GM19193 (cell line): Measurements from ENCODE around the gene HNRNPAB.

Experiments used
- POLR2A ChIP-seq: IDR thresholded peaks from 4 replicates; pipeline ENCODE4 v1.6.1; 2011; ENCODE audit not compliant: insufficient read depth, insufficient read length; ENCODE audit errors: extremely low read depth

The HNRNPAB gene

GRCh38 chr5:178241231-178241663, 36.9 kb downstream of the HNRNPAB start:
- no peak for TF ChIP-seq POLR2A

DNA sequence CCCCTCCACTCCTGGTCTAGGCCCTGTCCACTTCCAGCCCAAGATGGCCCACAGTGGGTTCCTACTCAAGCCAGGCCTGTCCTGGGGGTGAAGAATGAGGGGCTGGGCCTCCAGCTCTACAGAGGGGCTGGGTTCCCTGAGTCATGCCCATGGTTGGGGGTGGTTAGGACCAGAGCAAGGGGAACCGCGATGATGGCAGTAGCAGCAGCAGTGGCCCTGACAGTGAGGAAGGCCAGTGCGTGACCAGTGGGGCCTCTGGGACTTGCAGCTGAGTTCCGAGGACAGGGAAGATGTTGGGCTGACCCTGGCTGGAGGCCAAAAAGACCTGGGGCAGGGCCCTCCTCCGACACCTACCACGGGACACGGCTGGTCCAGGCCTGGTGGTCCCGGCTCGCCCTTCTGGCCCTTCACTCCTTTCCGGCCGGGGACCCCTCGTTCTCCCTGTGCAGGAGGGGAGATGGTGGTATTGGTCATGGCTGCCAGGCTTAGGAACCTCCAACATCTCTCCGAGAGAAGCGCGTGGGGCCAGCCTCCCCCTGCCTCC, 37.4 kb downstream of the HNRNPAB start:
- no peak for TF ChIP-seq POLR2A

- no peak for TF ChIP-seq POLR2A
Observed at GRCh38 chr5:178242416-178242815, 38.1 kb downstream of the HNRNPAB start.

GRCh38 chr5:178244576-178244975, 40.2 kb downstream of the HNRNPAB start:
- no peak for TF ChIP-seq POLR2A

DNA sequence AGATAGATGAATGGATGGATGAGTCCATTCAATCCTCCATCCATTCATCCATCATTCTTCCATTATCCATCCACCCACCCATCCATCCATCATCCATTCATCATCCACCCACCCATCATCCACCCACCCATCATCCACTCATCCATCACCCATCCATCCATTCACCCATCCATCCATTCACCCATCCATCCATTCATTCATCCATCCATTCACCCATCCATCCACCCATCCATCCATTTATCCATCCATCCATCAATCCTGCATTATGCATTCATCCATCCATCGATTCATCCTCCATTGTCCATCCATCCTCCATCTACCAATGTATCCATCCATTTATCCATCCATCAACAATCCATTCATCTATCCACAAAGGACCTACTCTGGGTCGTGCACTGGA, 41.1 kb downstream of the HNRNPAB start:
- no peak for TF ChIP-seq POLR2A

DNA sequence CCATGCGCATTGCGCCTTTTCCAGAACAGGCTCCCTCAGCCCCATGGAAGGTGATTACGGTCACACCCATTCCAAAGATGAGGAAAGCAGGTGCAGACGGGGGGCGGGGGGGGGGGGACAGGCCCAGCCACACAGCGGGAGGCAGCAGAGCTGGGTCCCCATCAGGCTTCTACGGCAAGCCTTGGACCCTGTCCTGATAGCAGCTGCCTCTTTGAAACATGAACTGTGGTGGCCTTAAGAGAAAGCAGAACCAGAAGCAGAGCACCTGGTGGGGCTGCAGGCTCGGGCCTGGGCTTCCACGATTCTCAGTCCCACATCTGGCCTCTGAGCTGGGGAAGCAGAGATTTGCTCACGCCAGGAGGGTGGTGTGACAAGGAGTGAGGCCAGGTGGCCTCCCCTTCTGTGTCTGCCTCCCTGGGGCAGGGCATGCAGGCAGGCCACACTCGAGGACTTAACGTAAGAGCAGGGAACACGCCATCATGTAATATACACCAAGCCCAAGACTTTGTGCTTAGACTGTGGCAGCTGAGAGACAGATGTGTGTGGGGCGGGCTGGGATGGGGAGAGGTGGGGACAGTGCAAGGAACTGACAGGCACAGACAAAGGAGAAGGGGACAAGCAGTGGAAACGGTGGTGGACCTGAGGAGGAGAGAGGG, 42.4 kb downstream of the HNRNPAB start:
- TF ChIP-seq POLR2A, result no peak

DNA sequence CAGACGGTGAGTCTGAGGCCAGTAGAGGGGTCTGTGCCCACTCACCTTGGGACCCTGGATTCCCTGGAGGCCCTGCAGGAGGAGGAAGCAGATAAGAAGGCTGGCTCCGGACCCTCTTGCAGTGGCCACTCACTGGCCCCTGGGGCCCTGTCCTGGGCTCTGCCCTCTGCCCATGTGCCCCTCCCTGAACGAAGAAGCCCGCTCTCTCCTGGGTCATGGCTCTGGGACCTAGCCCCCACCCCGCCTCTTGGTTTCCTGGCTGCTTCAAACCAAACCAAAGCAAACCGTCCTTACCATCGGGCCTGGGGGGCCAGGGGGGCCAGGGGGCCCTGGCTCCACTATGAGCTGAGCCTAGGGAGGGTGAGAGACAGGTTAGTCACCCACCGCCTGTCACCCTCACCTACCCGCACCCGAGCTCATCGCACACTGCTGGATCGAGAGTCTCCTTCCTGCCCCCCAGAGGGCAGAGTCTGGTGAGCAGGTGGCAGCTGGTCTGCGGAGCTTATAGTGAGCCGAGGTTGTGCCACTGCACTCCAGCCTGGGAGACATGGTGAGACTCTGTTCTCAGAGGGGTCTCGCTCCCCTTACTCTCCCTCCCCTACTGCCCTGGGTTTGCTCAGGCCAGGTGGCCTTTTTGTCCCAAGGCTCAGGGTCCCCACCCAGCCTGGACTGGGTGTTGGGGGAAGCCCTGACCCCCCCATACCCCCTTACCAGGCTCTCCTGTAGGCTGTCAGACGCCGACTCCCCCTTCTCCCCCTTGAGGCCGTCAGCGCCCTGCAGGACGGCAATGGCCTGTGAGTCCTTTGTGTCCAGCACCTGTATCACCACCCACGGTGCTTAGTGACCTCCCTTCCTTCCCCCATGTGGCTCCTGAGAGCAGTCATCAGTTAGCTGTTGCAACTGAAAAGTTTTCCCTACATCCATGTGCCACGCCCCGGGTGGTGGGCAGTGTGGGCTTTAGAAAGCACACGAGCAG, 43.4 kb downstream of the HNRNPAB start:
- no peak for TF ChIP-seq POLR2A

- TF ChIP-seq POLR2A, result no peak
Observed at GRCh38 chr5:178248750-178249149, 44.4 kb downstream of the HNRNPAB start.

DNA sequence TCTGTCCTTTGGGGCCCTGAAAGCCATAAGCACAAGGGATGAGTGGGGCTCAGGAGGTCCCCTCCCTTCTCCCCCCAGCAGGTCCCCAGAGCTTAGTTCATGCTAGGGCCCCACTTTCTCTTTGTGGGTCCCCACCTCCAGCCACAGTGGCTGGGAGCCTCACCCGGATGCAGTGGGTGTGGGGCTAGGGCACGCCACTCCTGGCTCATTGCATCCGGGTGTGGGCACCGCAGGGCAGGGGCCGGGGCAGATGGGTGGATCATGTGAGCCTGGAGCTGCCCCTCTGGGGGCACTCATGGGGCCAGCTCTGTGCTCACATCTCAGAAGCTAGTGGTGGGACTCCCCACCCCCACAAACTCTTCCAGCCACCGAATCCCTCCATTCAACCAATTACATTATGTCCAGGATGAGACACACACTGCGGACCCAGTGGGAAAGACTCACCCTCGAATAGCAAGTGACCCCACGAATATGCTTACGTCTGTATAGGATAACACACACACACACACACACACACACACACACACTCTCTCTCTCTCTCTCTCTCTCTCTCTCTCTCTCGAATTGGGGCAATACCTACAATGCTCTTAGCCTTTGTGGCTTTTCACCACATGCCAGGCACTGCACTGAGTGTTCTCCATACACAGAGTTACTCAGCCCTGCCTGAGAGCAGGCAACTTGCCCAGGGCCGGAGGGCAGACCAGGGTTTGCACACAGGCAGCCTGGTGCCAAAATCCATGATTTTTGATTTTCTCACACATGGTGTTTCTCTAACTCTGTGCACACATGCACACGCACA, 45.1 kb downstream of the HNRNPAB start:
- no peak for TF ChIP-seq POLR2A

DNA sequence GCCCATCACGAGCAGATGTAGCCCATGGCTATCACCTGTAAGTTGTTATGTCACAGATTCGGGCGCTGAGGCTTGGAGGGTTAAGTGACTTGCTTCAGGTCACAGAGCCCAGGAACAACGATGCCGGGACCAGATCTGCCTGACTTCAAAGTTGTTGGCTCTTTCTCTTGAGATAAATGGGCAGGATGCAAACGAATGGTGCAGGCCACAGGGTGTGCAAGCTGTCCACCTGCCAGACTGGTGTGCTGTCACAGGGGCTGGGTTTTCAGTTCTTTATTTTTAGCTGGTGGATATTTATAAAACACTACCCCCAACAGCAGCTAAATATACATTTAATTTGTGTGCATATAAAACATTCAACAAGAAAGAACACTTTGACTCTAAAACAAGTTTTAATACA, 45.9 kb downstream of the HNRNPAB start:
- TF ChIP-seq POLR2A, result no peak

DNA sequence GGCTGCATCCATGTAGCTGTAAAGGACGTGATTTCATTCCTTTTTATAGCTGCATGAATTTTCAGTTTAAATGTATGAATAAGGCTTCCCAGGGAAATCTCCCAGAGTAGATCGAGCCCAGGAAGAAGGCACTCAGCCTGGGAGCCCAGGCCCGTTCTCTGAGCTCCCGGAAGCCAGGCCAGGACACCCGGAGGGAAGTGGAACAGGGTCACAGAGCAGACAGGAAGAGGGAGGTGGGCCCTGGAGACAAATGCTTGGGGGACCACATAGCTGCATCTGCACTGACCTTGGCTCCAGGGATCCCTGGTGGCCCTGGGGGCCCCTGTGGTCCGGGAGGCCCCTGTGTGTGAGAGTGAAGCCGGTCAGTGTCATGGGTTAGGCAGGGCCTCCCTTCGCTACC, 47.9 kb downstream of the HNRNPAB start:
- no peak for TF ChIP-seq POLR2A

- TF ChIP-seq POLR2A, result no peak
Observed at GRCh38 chr5:178256746-178257145, 52.4 kb downstream of the HNRNPAB start.

- TF ChIP-seq POLR2A, result no peak
Observed at GRCh38 chr5:178257650-178258049, 53.3 kb downstream of the HNRNPAB start.

GRCh38 chr5:178259623-178260536, 55.5 kb downstream of the HNRNPAB start:
- TF ChIP-seq POLR2A, result no peak
